Hepatocyte (in vitro differentiated cells): Measurements from ENCODE around the gene MAP4K2.
A peak's percentile ranks its signal among the peaks of the same experiment; 100 is the strongest.

Experiments
- EZH2 ChIP-seq: fragments of 200-600 bp; sonication (generic); IDR thresholded peaks from 2 replicates; pipeline ENCODE4 v1.6.1; 2016; ENCODE audit warnings: antibody characterized with exemption, mild to moderate bottlenecking, borderline replicate concordance
- TF ChIP-seq, protein P1 (sequence below): fragments of 200-600 bp; sonication (generic); IDR thresholded peaks from 2 replicates; pipeline ENCODE4 v1.5.1; 2016; ENCODE audit warnings: antibody characterized with exemption, mild to moderate bottlenecking; ENCODE audit not compliant: poor library complexity

DNA sequence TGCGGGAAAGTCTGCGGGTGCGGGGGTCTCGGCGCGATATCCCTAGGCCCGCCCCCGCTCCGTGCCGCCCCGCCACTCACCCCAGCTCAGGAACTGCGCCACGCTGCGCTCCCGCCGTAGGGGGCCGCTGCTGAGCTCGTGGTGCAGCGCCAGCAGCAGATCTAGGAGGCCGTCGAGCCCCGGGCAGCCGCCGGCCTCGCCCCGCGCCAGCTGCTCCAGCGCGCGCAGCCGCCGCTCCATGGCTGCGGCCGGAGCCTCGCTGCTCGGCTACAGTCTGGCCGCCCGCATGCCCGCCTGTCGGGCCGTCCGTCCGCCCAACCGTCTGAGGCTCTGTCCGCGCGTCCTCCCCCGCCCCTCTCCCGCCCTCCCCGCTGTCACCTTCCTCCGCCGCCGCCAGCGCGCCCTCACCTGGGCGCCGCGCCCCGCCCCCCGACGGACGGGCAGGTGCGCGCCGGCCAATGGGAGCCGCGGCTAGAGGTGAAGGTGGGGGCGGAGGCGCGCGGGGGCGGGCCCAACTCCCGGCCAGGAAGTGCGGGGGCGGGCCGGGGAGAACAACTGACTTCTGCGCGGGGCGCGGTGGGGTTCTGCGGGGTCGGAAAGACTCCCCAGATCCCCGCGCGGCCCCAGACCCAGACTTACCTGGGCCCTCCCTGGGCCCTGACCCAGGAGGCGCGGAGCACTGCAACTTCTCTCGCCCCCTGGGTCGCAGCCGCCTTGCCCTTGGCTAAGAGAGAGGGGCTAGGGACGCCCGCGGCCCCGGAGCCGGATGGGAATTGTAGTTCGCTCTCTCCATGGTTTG is 41.5 kb upstream of the MAP4K2 start, which contains the start of gene CDC42BPG:
- no peak for TF ChIP-seq EZH2
- TF ChIP-seq, protein P1, sequence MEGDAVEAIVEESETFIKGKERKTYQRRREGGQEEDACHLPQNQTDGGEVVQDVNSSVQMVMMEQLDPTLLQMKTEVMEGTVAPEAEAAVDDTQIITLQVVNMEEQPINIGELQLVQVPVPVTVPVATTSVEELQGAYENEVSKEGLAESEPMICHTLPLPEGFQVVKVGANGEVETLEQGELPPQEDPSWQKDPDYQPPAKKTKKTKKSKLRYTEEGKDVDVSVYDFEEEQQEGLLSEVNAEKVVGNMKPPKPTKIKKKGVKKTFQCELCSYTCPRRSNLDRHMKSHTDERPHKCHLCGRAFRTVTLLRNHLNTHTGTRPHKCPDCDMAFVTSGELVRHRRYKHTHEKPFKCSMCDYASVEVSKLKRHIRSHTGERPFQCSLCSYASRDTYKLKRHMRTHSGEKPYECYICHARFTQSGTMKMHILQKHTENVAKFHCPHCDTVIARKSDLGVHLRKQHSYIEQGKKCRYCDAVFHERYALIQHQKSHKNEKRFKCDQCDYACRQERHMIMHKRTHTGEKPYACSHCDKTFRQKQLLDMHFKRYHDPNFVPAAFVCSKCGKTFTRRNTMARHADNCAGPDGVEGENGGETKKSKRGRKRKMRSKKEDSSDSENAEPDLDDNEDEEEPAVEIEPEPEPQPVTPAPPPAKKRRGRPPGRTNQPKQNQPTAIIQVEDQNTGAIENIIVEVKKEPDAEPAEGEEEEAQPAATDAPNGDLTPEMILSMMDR, result peak; percentile 55
